Esophagus squamous epithelium (tissue), 4 donors: ENCODE measurements around the gene CRHBP.

Experiments
- POLR2A ChIP-seq, 4 donors: fragments of 450-650 bp; IDR thresholded peaks; one replicate each; pipeline ENCODE4 v1.6.1; 2017; ENCODE audit warnings: antibody characterized with exemption in 4 of 4, mild to moderate bottlenecking in 4 of 4, moderate library complexity in 3 of 4
- TF ChIP-seq, protein P1 (sequence below), 6 experiments: fragments of 450-650 bp in 4 of 6; fragments of 200-600 bp in 2 of 6; sonication (generic) in 2 of 6; IDR thresholded peaks; one replicate each; pipeline ENCODE4 v1.5.1; 2016 to 2019; ENCODE audit warnings: antibody characterized with exemption in 6 of 6, mild to moderate bottlenecking in 4 of 6, moderate library complexity in 4 of 6

DNA sequence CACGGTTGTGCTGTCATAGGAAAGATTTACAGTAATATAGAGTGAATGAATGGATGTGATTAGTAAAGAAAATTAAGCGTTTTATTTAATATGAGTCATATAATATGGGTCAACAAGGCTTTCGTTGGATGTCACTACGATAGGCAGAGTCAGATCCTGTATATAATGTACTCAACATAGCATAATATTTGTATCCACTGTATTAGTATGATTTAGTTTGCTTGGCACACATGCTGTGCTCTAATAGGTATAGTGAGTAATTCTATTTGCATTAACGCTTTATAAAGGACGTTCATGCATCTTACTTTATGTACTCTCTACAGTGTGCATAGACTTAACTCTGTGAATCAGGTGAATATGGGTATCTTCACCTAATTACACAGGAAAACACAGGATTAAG, 41.5 kb downstream of the CRHBP start:
- TF ChIP-seq, protein P1, sequence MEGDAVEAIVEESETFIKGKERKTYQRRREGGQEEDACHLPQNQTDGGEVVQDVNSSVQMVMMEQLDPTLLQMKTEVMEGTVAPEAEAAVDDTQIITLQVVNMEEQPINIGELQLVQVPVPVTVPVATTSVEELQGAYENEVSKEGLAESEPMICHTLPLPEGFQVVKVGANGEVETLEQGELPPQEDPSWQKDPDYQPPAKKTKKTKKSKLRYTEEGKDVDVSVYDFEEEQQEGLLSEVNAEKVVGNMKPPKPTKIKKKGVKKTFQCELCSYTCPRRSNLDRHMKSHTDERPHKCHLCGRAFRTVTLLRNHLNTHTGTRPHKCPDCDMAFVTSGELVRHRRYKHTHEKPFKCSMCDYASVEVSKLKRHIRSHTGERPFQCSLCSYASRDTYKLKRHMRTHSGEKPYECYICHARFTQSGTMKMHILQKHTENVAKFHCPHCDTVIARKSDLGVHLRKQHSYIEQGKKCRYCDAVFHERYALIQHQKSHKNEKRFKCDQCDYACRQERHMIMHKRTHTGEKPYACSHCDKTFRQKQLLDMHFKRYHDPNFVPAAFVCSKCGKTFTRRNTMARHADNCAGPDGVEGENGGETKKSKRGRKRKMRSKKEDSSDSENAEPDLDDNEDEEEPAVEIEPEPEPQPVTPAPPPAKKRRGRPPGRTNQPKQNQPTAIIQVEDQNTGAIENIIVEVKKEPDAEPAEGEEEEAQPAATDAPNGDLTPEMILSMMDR (IDR thresholded peaks at IDR 0.05) = no peak
- TF ChIP-seq POLR2A (IDR thresholded peaks at IDR 0.05) = no peak
